SU-DHL-6 (cell line): ENCODE measurements around the gene LHX2.

Experiments used
- CTCF ChIP-seq: fragments of 200-600 bp; sonication (generic); IDR thresholded peaks from one replicate; pipeline ENCODE4 v1.5.1; 2017; ENCODE audit warnings: antibody characterized with exemption, mild to moderate bottlenecking, low read length, moderate library complexity; ENCODE audit not compliant: insufficient read depth, poor library complexity, severe bottlenecking
- EZH2phosphoT487 ChIP-seq: fragments of 200-600 bp; sonication (generic), shearing (Covaris generic); conservative IDR thresholded peaks from 2 replicates; pipeline ENCODE4 v1.6.1; 2018; ENCODE audit warnings: mild to moderate bottlenecking, antibody characterized with exemption, low read length, moderate library complexity, mixed read lengths

DNA sequence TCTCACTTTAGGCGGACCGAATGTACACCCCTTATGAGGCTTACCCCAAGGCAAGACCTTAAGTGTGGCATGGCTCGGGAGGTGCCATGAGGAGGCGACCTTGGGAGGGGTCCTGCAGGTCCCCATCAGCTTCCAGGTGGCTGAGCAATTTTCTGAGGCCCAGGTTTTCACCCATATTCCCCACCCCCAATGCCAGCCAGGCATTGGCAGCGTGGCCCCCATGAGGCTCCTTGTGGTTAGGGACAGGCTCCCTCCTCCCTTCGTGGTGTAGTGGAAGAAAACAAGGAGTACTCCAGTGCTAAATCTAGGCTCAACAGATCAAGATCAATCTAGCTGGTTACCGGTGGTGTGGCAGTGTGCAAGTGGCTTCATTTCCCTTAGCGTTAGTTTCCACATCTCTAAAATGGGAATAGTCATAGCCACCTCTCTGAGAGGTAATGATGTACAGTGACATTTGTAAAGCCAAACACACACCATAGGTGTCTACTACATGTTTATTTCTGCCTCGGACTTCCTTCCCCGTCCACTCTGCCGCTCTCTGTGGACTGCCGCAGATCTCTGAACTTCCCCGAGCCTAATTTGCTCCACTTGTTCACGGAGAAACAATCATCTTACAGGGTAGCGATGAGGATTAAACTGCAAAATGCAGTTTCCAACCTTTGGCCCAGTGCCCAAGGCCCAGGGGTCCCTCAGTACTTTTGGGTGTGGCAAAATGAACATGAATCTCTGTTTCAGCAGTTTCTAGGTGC lies 8.4 kb downstream of the LHX2 start:
- no peak for TF ChIP-seq CTCF
- TF ChIP-seq EZH2phosphoT487 = no peak
